IPS-NIHi7 (cell line): ENCODE measurements around the gene NRM.

ENCODE experiments used
- DNase-seq: peaks from one replicate; pipeline ENCODE4 v3.0.0; 2012; ENCODE audit warnings: mixed read lengths; ENCODE audit errors: extremely low spot score

The NRM gene

GRCh38 chr6:30688569-30688968 lies 2.2 kb downstream of the NRM start:
- DNase-seq = no peak

GRCh38 chr6:30687659-30688431 lies 2.9 kb downstream of the NRM start:
- no peak for DNase-seq

GRCh38 chr6:30686908-30687658 lies 3.7 kb downstream of the NRM start:
- DNase-seq = peak; percentile 77

GRCh38 chr6:30686009-30686907 lies 4.5 kb downstream of the NRM start, which contains the start of gene PPP1R18:
Gene PPP1R18, minus strand, starts transcription at chr6:30686645. Its CDS starts 627 bp downstream, at chr6:30686018.
- DNase-seq = peak; percentile 68

GRCh38 chr6:30685157-30686008 lies 5.4 kb downstream of the NRM start:
- no peak for DNase-seq

GRCh38 chr6:30684386-30685156 lies 6.2 kb downstream of the NRM start:
- no peak for DNase-seq

- no peak for DNase-seq
Measured at GRCh38 chr6:30683980-30684338, 6.8 kb downstream of the NRM start.

- no peak for DNase-seq
Measured at GRCh38 chr6:30683183-30683979, 7.4 kb downstream of the NRM start.

GRCh38 chr6:30682143-30683117 lies 8.4 kb downstream of the NRM start:
- peak; percentile 61 for DNase-seq

- DNase-seq = no peak
Measured at GRCh38 chr6:30681766-30682142, 9.0 kb downstream of the NRM start.

- no peak for DNase-seq
Measured at GRCh38 chr6:30679765-30680535, 10.8 kb downstream of the NRM start.

GRCh38 chr6:30678964-30679726 lies 11.6 kb downstream of the NRM start:
- DNase-seq = peak; percentile 88

- DNase-seq = no peak
Measured at GRCh38 chr6:30676660-30677285, 14.0 kb downstream of the NRM start.

- DNase-seq = peak; percentile 89
Measured at GRCh38 chr6:30672445-30673253, 18.1 kb downstream of the NRM start, which contains the start of gene DHX16. Gene DHX16, minus strand, starts transcription at chr6:30673006. Its CDS starts 165 bp downstream, at chr6:30672841.
